AML-193 (cell line): Measurements from ENCODE around the gene RFWD3.

Experiments used
- DNase-seq, 2 experiments: peaks; one replicate each; lab custom pipeline; 2025; lab: John Stamatoyannopoulos, UW

RFWD3 gene

GRCh38 chr16:74617206-74617788 is 49.4 kb downstream of the RFWD3 start:
- DNase-seq: no peak

GRCh38 chr16:74611721-74612120 is 55.0 kb downstream of the RFWD3 start:
- DNase-seq: no peak

- DNase-seq: no peak
These were observed 57.7 kb downstream of the RFWD3 start for GRCh38 chr16:74608944-74609343.

GRCh38 chr16:74608381-74608780 is 58.3 kb downstream of the RFWD3 start:
- DNase-seq: no peak

GRCh38 chr16:74607962-74608356 is 58.7 kb downstream of the RFWD3 start:
- DNase-seq: no peak

GRCh38 chr16:74607310-74607961 is 59.2 kb downstream of the RFWD3 start:
- peak in 1 of 2 experiments; percentile 38 for DNase-seq

GRCh38 chr16:74606521-74607309 is 60.0 kb downstream of the RFWD3 start, which contains the start of gene GLG1:
GLG1 (minus strand) TSS chr16:74607114; CDS start chr16:74607094, 20 bp downstream.
- DNase-seq: peak; percentile 50 to 53

- no peak for DNase-seq
These were observed 60.7 kb downstream of the RFWD3 start for GRCh38 chr16:74605746-74606520.

GRCh38 chr16:74605332-74605731 is 61.3 kb downstream of the RFWD3 start:
- no peak for DNase-seq

GRCh38 chr16:74603848-74604247 is 62.8 kb downstream of the RFWD3 start:
- DNase-seq: no peak

- DNase-seq: no peak
These were observed 65.4 kb downstream of the RFWD3 start for GRCh38 chr16:74601126-74601871.

GRCh38 chr16:74596586-74596985 is 70.1 kb downstream of the RFWD3 start:
- DNase-seq: no peak

GRCh38 chr16:74592847-74593246 is 73.8 kb downstream of the RFWD3 start:
- no peak for DNase-seq

- no peak for DNase-seq
These were observed 74.6 kb downstream of the RFWD3 start for GRCh38 chr16:74591876-74592650.

GRCh38 chr16:74586948-74587347 is 79.7 kb downstream of the RFWD3 start:
- DNase-seq: no peak

- no peak for DNase-seq
These were observed 80.7 kb downstream of the RFWD3 start for GRCh38 chr16:74585846-74586443.

- no peak for DNase-seq
These were observed 82.6 kb downstream of the RFWD3 start for GRCh38 chr16:74583926-74584666.

- DNase-seq: no peak
These were observed 83.7 kb downstream of the RFWD3 start for GRCh38 chr16:74582970-74583369.

GRCh38 chr16:74580833-74581232 is 85.8 kb downstream of the RFWD3 start:
- DNase-seq: no peak

GRCh38 chr16:74578838-74579237 is 87.8 kb downstream of the RFWD3 start:
- no peak for DNase-seq
